Fibroblast of upper back skin (primary cell): ENCODE measurements around the gene GPR34.
A peak's percentile ranks its signal among the peaks of the same experiment; 100 is the strongest.
"Not testable (repeated sequence)": the region's sequence is repeated elsewhere in the genome, so short reads cannot be mapped to it uniquely, and the experiment has no call there.

Experiments
- DNase-seq: peaks from one replicate; pipeline ENCODE4 v3.0.0-alpha.2; 2013

The GPR34 gene

GRCh38 chrX:41703574-41704029 lies 14.8 kb downstream of the GPR34 start:
- no peak for DNase-seq

GRCh38 chrX:41705042-41705441 lies 16.3 kb downstream of the GPR34 start:
- DNase-seq = no peak

- DNase-seq = no peak
Observed at GRCh38 chrX:41705680-41706374, 17.1 kb downstream of the GPR34 start.

- no peak for DNase-seq
Observed at GRCh38 chrX:41707218-41707617, 18.4 kb downstream of the GPR34 start.

- DNase-seq = no peak
Observed at GRCh38 chrX:41708486-41708885, 19.7 kb downstream of the GPR34 start.

GRCh38 chrX:41711021-41711667 lies 22.4 kb downstream of the GPR34 start:
- DNase-seq = no peak

- DNase-seq = no peak
Observed at GRCh38 chrX:41716222-41716621, 27.4 kb downstream of the GPR34 start.

- DNase-seq = no peak
Observed at GRCh38 chrX:41716767-41717473, 28.1 kb downstream of the GPR34 start.

GRCh38 chrX:41718481-41719235 lies 29.9 kb downstream of the GPR34 start:
- DNase-seq = peak; percentile 14

GRCh38 chrX:41719610-41720009 lies 30.8 kb downstream of the GPR34 start:
- not testable (repeated sequence) for DNase-seq

GRCh38 chrX:41720125-41720779 lies 31.5 kb downstream of the GPR34 start:
- DNase-seq = no peak

- no peak for DNase-seq
Observed at GRCh38 chrX:41721590-41721989, 32.8 kb downstream of the GPR34 start.

- DNase-seq = no peak
Observed at GRCh38 chrX:41722214-41722613, 33.4 kb downstream of the GPR34 start.

- no peak for DNase-seq
Observed at GRCh38 chrX:41722816-41723618, 34.2 kb downstream of the GPR34 start.

GRCh38 chrX:41723826-41724225 lies 35.1 kb downstream of the GPR34 start, which contains the start of gene GPR82:
TSS of gene GPR82 (plus strand) at chrX:41724181. CDS start at chrX:41727027, 2,846 bp downstream.
- DNase-seq = no peak

GRCh38 chrX:41728125-41728524 lies 39.4 kb downstream of the GPR34 start:
- DNase-seq = no peak

GRCh38 chrX:41730081-41730480 lies 41.3 kb downstream of the GPR34 start:
- no peak for DNase-seq

- no peak for DNase-seq
Observed at GRCh38 chrX:41732260-41732659, 43.5 kb downstream of the GPR34 start.

- DNase-seq = no peak
Observed at GRCh38 chrX:41733939-41734338, 45.2 kb downstream of the GPR34 start.

- no peak for DNase-seq
Observed at GRCh38 chrX:41734530-41734929, 45.8 kb downstream of the GPR34 start.

- DNase-seq = no peak
Observed at GRCh38 chrX:41737065-41737464, 48.3 kb downstream of the GPR34 start.

GRCh38 chrX:41739871-41740270 lies 51.1 kb downstream of the GPR34 start:
- DNase-seq = no peak
